ENCODE results near the gene PTBP3. TPM values are rescaled to one million over a fixed set of nuclear protein-coding genes. Genes with fewer than 3 reads are reported as not detected.

The PTBP3 gene
- total RNA-seq, 4 donors from 2014 or later: 52.1 to 126 (median 71.0) TPM

DNA sequence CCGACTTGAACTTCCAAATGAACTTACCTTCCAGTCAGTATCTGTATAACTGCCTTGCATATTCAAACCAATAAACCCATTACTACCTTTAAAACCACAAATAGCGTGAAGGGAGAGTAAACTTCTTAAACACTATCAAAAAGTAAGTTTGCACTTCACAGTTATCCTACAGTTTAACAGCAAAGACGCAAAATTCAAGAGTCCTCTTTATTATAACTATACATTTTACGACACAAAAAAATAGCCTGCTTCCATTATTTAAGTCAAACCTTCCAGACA lies 1.8 kb downstream of the PTBP3 start:
- DNase-seq: no peak
- Histone ChIP-seq H3K4me3 (peak overlapping the region in 2 of 4 donors; percentile 89 to 92), H3K4me1 (peaks cover 0 to 26% (median 10%) of the 10 kb centered on the region in 4 donors), H3K36me3 (no peaks in the 10 kb centered on the region), H3K9me3 (no peaks in the 10 kb centered on the region), H3K27me3 (no peaks in the 10 kb centered on the region), H3K27ac (peak overlapping the region in 3 of 4 donors; percentile 6 to 37 (median 13))
- TF ChIP-seq POLR2A (IDR thresholded peaks at IDR 0.05): no peak
- TF ChIP-seq, protein P1, sequence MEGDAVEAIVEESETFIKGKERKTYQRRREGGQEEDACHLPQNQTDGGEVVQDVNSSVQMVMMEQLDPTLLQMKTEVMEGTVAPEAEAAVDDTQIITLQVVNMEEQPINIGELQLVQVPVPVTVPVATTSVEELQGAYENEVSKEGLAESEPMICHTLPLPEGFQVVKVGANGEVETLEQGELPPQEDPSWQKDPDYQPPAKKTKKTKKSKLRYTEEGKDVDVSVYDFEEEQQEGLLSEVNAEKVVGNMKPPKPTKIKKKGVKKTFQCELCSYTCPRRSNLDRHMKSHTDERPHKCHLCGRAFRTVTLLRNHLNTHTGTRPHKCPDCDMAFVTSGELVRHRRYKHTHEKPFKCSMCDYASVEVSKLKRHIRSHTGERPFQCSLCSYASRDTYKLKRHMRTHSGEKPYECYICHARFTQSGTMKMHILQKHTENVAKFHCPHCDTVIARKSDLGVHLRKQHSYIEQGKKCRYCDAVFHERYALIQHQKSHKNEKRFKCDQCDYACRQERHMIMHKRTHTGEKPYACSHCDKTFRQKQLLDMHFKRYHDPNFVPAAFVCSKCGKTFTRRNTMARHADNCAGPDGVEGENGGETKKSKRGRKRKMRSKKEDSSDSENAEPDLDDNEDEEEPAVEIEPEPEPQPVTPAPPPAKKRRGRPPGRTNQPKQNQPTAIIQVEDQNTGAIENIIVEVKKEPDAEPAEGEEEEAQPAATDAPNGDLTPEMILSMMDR (IDR thresholded peaks at IDR 0.05): no peak

DNA sequence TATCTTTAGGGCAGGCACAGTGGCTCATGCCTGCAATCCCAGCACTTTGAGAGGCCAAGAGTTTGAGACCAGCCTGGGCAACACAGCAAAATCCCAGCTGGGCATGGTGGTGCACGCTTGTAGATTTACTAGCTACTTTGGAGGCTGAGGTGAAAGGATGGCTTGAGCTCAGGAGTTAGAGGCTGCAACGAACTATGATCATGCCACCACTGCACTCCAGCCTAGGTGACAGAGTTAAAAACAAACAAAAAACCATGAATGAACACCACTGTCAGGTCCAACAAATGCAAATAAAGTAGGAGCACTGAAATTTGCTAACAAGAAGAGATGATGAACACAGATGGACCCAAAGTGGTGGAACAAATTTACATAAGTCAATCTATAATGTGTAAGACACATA lies 4.9 kb downstream of the PTBP3 start:
- Histone ChIP-seq H3K4me1 (peaks cover 0 to 28% (median 10%) of the 10 kb centered on the region in 4 donors), H3K27me3 (no peaks in the 10 kb centered on the region)

DNA sequence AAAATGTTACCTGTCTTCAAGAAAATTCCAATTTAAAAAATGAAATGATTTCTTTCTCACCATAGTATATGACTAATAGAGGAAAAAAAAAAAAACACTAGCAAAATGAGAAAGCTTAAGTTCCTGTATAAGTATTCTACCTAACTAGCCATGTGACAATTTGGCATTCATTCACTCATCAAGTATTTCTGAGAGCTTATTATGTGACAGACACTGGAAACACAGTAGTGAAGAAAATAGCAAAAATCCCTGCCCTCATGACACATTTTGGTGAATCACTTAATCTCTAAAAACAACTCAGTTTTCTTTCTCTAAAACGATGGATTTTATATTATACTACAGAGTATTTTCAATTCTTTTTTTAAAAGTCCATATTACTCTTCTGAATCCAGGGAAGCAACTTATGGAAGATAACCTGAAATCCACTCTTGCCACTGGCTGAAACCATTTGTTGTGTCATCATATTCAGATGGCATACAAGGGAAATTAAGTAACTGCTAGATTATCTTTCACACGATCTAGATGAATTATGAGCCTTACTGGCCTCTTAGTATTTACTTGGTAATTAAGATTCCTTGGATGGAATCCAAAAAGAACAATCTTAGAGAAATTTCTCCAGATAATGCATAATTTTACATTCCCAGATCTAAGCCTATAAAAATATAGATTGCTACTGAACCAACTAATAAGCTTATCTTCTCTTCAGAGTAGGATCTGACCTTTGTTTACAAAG lies 5.5 kb downstream of the PTBP3 start:
- Histone ChIP-seq H3K27me3 (no peaks in the 10 kb centered on the region), H3K4me3 (no peak overlapping the region), H3K36me3 (no peaks in the 10 kb centered on the region), H3K27ac (no peak overlapping the region), H3K9me3 (no peaks in the 10 kb centered on the region), H3K4me1 (peaks cover 0 to 28% (median 10%) of the 10 kb centered on the region in 4 donors)
- TF ChIP-seq, protein P1 (IDR thresholded peaks at IDR 0.05): no peak
- TF ChIP-seq POLR2A (IDR thresholded peaks at IDR 0.05): no peak
- no peak for DNase-seq

More for the DNA sequence above, 4.9 kb downstream of the PTBP3 start:
- Histone ChIP-seq H3K27ac (no peak overlapping the region), H3K9me3 (no peaks in the 10 kb centered on the region), H3K4me3 (no peak overlapping the region), H3K36me3 (no peaks in the 10 kb centered on the region)
- no peak for DNase-seq
- TF ChIP-seq POLR2A (IDR thresholded peaks at IDR 0.05): no peak
- TF ChIP-seq, protein P1 (IDR thresholded peaks at IDR 0.05): no peak

DNA sequence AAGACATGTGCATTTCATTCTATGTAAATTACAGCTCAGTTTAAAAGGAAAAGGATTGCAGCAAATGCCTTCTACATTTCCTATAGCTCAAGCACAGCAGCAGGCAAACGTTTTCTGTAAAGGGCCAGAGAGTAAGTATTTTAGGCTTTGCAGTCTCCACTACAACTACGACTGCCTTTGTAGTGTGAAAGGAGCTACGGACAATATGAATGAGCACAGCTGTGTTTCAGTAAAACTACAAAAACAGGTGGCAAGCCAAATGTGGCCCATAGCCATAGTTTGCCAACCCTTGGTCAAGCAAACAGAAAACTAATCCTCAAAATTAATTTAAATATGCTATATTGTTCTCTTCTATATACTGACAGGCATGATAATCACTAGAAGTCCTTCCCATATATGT lies 7.2 kb downstream of the PTBP3 start:
- Histone ChIP-seq H3K4me1 (peaks cover 0 to 28% (median 5%) of the 10 kb centered on the region in 4 donors), H3K36me3 (no peaks in the 10 kb centered on the region), H3K4me3 (no peak overlapping the region), H3K9me3 (no peaks in the 10 kb centered on the region), H3K27me3 (no peaks in the 10 kb centered on the region), H3K27ac (no peak overlapping the region)
- no peak for DNase-seq
- TF ChIP-seq POLR2A (IDR thresholded peaks at IDR 0.05): no peak
- TF ChIP-seq, protein P1 (IDR thresholded peaks at IDR 0.05): no peak

GRCh38 chr9:112325600-112325999 lies 7.8 kb downstream of the PTBP3 start:
- Histone ChIP-seq H3K27ac (no peak overlapping the region), H3K27me3 (no peaks in the 10 kb centered on the region), H3K4me1 (peaks cover 0 to 25% (median 3%) of the 10 kb centered on the region in 4 donors), H3K4me3 (no peak overlapping the region), H3K36me3 (no peaks in the 10 kb centered on the region), H3K9me3 (no peaks in the 10 kb centered on the region)
- TF ChIP-seq, protein P1 (IDR thresholded peaks at IDR 0.05): no peak
- no peak for TF ChIP-seq POLR2A (IDR thresholded peaks at IDR 0.05)
- DNase-seq: no peak
